PC-3 (cell line): ENCODE data around the gene BMPR1A. TPM values are rescaled to one million over a fixed set of nuclear protein-coding genes. Genes with fewer than 3 reads are reported as not detected.
"Not testable (repeated sequence)": the region's sequence is repeated elsewhere in the genome, so short reads cannot be mapped to it uniquely, and the experiment has no call there.

Experiments used
- ATAC-seq: fragments of 200-7000 bp; cut with Tn5 transposase; 2 replicates; pipeline ENCODE4 v1.9.1; 2020; ENCODE audit warnings: mild to moderate bottlenecking, moderate library complexity
- BruUV-seq: library from RNA; stranded (reverse); fragments of 400-500 nt; replicated peaks from 2 replicates; lab custom pipeline; 2021; lab: Mats Ljungman, UMichigan
- CTCF ChIA-PET: fragments of 300-600 bp; sonication (Branson Sonifier 250); formaldehyde crosslinking; loops from one replicate; lab custom pipeline; 2022; ENCODE audit warnings: antibody characterized with exemption; lab: Charles Lee
- POLR2A ChIA-PET: fragments of 300-600 bp; sonication (Branson Sonifier 250); formaldehyde crosslinking; loops from one replicate; lab custom pipeline; 2022; ENCODE audit warnings: antibody characterized with exemption; ENCODE audit not compliant: unreplicated experiment; lab: Charles Lee
- DNase-seq: peaks from one replicate; pipeline ENCODE4 v3.0.0-alpha.2; 2015
- H2AFZ ChIP-seq: fragments of 300-600 bp; sonication (generic); 2 replicates; pipeline ENCODE4 v1.6.0; 2016; ENCODE audit warnings: antibody characterized with exemption, low read length
- H3F3A ChIP-seq: fragments of 300-600 bp; sonication (generic); one replicate; pipeline ENCODE4 v1.6.0; 2017; ENCODE audit warnings: antibody characterized with exemption, low read length, control low read depth, mild to moderate bottlenecking; ENCODE audit not compliant: unreplicated experiment
- H3K27ac ChIP-seq: fragments of 300-600 bp; sonication (generic); 2 replicates; pipeline ENCODE4 v1.5.1; 2016; ENCODE audit warnings: mild to moderate bottlenecking, low read length
- H3K27me3 ChIP-seq: fragments of 300-600 bp; sonication (generic); 2 replicates; pipeline ENCODE4 v1.6.1; 2016; ENCODE audit warnings: low read length, mixed read lengths
- H3K36me3 ChIP-seq: fragments of 300-600 bp; sonication (generic); 2 replicates; pipeline ENCODE4 v1.6.1; 2016; ENCODE audit warnings: low read depth, mixed run types, low read length, mixed read lengths
- H3K4me1 ChIP-seq: fragments of 300-600 bp; sonication (generic); 2 replicates; pipeline ENCODE4 v1.5.1; 2016; ENCODE audit warnings: low read length; ENCODE audit not compliant: insufficient read depth
- H3K4me2 ChIP-seq: fragments of 300-600 bp; sonication (generic); 2 replicates; pipeline ENCODE4 v1.6.0; 2016; ENCODE audit warnings: low read length
- H3K4me3 ChIP-seq: fragments of 300-600 bp; sonication (generic); 2 replicates; pipeline ENCODE4 v1.5.1; 2016; ENCODE audit warnings: mild to moderate bottlenecking, low read length, mixed read lengths
- H3K79me2 ChIP-seq: fragments of 300-600 bp; sonication (generic); 2 replicates; pipeline ENCODE4 v1.6.1; 2017; ENCODE audit warnings: low read length, mixed read lengths
- H3K9ac ChIP-seq: fragments of 300-600 bp; sonication (generic); 2 replicates; pipeline ENCODE4 v1.6.0; 2016; ENCODE audit warnings: mild to moderate bottlenecking, low read length
- H3K9me2 ChIP-seq: fragments of 300-600 bp; sonication (generic); replicated peaks from 2 replicates; pipeline ENCODE4 v1.6.1; 2016; ENCODE audit warnings: mixed run types, low read length, mixed read lengths
- H3K9me3 ChIP-seq: fragments of 300-600 bp; sonication (generic); 2 replicates; pipeline ENCODE4 v1.6.1; 2016; ENCODE audit warnings: low read length, mixed read lengths
- H4K20me1 ChIP-seq: fragments of 300-600 bp; sonication (generic); 2 replicates; pipeline ENCODE4 v1.6.1; 2016; ENCODE audit warnings: low read length, mixed read lengths
- CTCF ChIP-seq: fragments of 300-600 bp; sonication (generic); conservative IDR thresholded peaks from 2 replicates; pipeline ENCODE4 v1.5.1; 2017; ENCODE audit warnings: antibody characterized with exemption, low read depth, mild to moderate bottlenecking, low read length
- EZH2 ChIP-seq: fragments of 300-600 bp; sonication (generic); IDR thresholded peaks from one replicate; pipeline ENCODE4 v1.6.1; 2017; ENCODE audit warnings: antibody characterized with exemption, mild to moderate bottlenecking, low read length; ENCODE audit not compliant: unreplicated experiment
- EZH2phosphoT487 ChIP-seq: fragments of 300-600 bp; sonication (generic); IDR thresholded peaks from 2 replicates; pipeline ENCODE4 v1.6.1; 2018; ENCODE audit warnings: mild to moderate bottlenecking, antibody characterized with exemption, low read length, borderline replicate concordance
- intact Hi-C: fragments of 100-400 bp; cut with micrococcal nuclease; formaldehyde crosslinking; loops from 2 replicates; pipeline ENCODE4 v1.9.0; 2023
- total RNA-seq: library from RNA; depleted of rRNA; stranded (reverse); fragments of >200 nt; gene quantifications from 2 replicates; pipeline ENCODE4 v1.2.3, GENCODE V29; 2014

Gene BMPR1A
- total RNA-seq, 1 experiment from 2014 or later = 14.5 TPM

DNA sequence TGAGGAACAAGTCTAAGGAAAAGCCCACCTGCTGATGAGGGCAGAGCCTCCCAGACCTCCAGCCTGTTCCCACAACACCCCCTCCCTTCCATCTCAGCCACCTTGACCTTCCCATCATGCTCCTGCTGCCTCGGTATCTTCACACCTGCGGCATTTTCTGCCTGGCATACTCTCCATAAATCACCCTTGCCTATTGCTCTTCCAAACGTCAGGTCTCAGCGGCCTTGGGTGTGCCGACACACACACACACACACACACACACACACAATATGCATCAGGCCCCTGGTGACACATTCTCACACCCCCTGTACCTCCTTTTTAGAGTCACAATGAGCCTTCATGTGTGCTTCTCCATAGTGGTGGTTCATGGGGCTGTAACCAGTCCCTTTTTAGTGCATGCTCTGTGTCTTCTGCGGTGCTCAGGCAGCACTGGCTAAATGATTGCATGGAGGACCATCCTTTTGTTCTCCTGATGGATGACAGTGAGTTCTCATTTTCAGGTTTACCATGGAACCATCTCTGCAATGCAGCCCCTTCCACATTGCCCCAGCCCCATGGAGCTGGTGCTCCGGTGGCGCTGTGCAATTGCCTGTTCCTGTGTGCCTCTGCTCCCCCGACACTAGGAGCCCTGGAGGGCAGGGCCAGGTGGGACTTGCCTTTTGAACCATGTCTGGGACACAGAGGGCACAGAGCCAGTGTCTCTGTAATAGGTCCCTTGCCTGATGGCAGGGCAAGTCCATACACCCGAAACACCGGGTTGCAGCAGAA, 216.4 kb downstream of the BMPR1A start:
- no peak for TF ChIP-seq CTCF
- TF ChIP-seq EZH2phosphoT487 = no peak
- no peak for TF ChIP-seq EZH2
- H3K9me3 ChIP-seq = no peaks in the 10 kb centered on the region
- peak overlapping the region; percentile 94 for H3K27ac ChIP-seq
- H4K20me1 ChIP-seq = peaks cover 5% of the 10 kb centered on the region; the same call in 1 of the 2 replicates
- intact Hi-C loops = no loop called here
- DNase-seq (no peak), ATAC-seq (no peak)
- BruUV-seq = no TSS peak
- CTCF ChIA-PET = no interaction called here
- no peak overlapping the region for H3K9ac ChIP-seq
- POLR2A ChIA-PET = no interaction called here
- H3K36me3 ChIP-seq = no peaks in the 10 kb centered on the region
- H3K4me1 ChIP-seq = peaks cover 52% of the 10 kb centered on the region
- H3K4me2 ChIP-seq = peak overlapping the region; percentile 90
- H3F3A ChIP-seq = no peaks in the 10 kb centered on the region
- peaks cover 30% of the 10 kb centered on the region for H3K79me2 ChIP-seq
- H3K9me2 ChIP-seq = no peaks in the 10 kb centered on the region
- H2AFZ ChIP-seq = no peak overlapping the region
- H3K4me3 ChIP-seq = no peak overlapping the region
- H3K27me3 ChIP-seq = no peaks in the 10 kb centered on the region

- Histone ChIP-seq H3K27ac (no peak overlapping the region), H3K9ac (no peak overlapping the region), H3K4me2 (peak overlapping the region; percentile 60), H3K27me3 (no peaks in the 10 kb centered on the region), H3K36me3 (no peaks in the 10 kb centered on the region), H3K79me2 (peaks cover 13% of the 10 kb centered on the region), H3K9me2 (no peaks in the 10 kb centered on the region), H3K4me1 (peaks cover 54% of the 10 kb centered on the region), H3F3A (no peaks in the 10 kb centered on the region), H2AFZ (no peak overlapping the region), H3K4me3 (no peak overlapping the region; the same call in 1 of the 2 replicates), H3K9me3 (no peaks in the 10 kb centered on the region), H4K20me1 (peaks cover 5% of the 10 kb centered on the region; the same call in 1 of the 2 replicates)
- TF ChIP-seq EZH2phosphoT487 (no peak), CTCF (no peak), EZH2 (no peak)
- CTCF ChIA-PET = no interaction called here
- intact Hi-C loops = no loop called here
- DNase-seq (peak; percentile 54), ATAC-seq (no peak)
- POLR2A ChIA-PET = interaction anchor here (0.6 kb wide), 1 partner anchor 279 kb away, joined by 7 read pairs; no protein-coding TSS in a partner anchor
- no TSS peak for BruUV-seq
Observed at GRCh38 chr10:86974484-86974883, 218.1 kb downstream of the BMPR1A start.

GRCh38 chr10:86976362-86977056, 220.1 kb downstream of the BMPR1A start:
- Histone ChIP-seq H3K36me3 (no peaks in the 10 kb centered on the region), H3F3A (no peaks in the 10 kb centered on the region), H3K9me2 (no peaks in the 10 kb centered on the region), H3K9me3 (no peaks in the 10 kb centered on the region), H4K20me1 (no peaks in the 10 kb centered on the region), H3K4me2 (no peak overlapping the region), H3K9ac (no peak overlapping the region), H3K4me3 (no peak overlapping the region), H2AFZ (no peak overlapping the region), H3K27me3 (no peaks in the 10 kb centered on the region), H3K27ac (no peak overlapping the region), H3K79me2 (no peaks in the 10 kb centered on the region), H3K4me1 (peaks cover 37% of the 10 kb centered on the region)
- DNase-seq = no peak
- no peak for TF ChIP-seq EZH2
- no peak for TF ChIP-seq EZH2phosphoT487
- TF ChIP-seq CTCF = no peak
- no peak for ATAC-seq
- ChIA-PET CTCF (no interaction called here), POLR2A (no interaction called here)
- intact Hi-C loops = no loop called here
- BruUV-seq = no TSS peak

- H3K4me3 ChIP-seq, H3K9ac ChIP-seq, BruUV-seq, H2AFZ ChIP-seq, intact Hi-C loops, CTCF ChIA-PET, POLR2A ChIA-PET, H3K79me2 ChIP-seq, H3F3A ChIP-seq, H3K9me3 ChIP-seq, H4K20me1 ChIP-seq, H3K4me2 ChIP-seq, H3K27me3 ChIP-seq, H3K27ac ChIP-seq, H3K36me3 ChIP-seq, H3K9me2 ChIP-seq: not testable (repeated sequence)
- peak; percentile 49; the same call in 1 of the 2 replicates for ATAC-seq
- DNase-seq = peak; percentile 49
- peaks cover 21% of the 10 kb centered on the region for H3K4me1 ChIP-seq
Observed at GRCh38 chr10:86978457-86978856, 222.0 kb downstream of the BMPR1A start.
